Measurements from ENCODE around the gene PCDH11X. TPM values are rescaled to one million over a fixed set of nuclear protein-coding genes. Genes with fewer than 3 reads are reported as not detected.
A peak's percentile ranks its signal among the peaks of the same experiment; 100 is the strongest.
"Not testable (repeated sequence)": the region's sequence is repeated elsewhere in the genome, so short reads cannot be mapped to it uniquely, and the experiment has no call there.

PCDH11X gene, protein sequence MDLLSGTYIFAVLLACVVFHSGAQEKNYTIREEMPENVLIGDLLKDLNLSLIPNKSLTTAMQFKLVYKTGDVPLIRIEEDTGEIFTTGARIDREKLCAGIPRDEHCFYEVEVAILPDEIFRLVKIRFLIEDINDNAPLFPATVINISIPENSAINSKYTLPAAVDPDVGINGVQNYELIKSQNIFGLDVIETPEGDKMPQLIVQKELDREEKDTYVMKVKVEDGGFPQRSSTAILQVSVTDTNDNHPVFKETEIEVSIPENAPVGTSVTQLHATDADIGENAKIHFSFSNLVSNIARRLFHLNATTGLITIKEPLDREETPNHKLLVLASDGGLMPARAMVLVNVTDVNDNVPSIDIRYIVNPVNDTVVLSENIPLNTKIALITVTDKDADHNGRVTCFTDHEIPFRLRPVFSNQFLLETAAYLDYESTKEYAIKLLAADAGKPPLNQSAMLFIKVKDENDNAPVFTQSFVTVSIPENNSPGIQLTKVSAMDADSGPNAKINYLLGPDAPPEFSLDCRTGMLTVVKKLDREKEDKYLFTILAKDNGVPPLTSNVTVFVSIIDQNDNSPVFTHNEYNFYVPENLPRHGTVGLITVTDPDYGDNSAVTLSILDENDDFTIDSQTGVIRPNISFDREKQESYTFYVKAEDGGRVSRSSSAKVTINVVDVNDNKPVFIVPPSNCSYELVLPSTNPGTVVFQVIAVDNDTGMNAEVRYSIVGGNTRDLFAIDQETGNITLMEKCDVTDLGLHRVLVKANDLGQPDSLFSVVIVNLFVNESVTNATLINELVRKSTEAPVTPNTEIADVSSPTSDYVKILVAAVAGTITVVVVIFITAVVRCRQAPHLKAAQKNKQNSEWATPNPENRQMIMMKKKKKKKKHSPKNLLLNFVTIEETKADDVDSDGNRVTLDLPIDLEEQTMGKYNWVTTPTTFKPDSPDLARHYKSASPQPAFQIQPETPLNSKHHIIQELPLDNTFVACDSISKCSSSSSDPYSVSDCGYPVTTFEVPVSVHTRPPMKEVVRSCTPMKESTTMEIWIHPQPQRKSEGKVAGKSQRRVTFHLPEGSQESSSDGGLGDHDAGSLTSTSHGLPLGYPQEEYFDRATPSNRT (N-terminal part only)
- total RNA-seq (2014; rRNA removed; shearing (Covaris generic)), result 0.05 TPM in 1 of 2 replicates, not detected in the other

DNA sequence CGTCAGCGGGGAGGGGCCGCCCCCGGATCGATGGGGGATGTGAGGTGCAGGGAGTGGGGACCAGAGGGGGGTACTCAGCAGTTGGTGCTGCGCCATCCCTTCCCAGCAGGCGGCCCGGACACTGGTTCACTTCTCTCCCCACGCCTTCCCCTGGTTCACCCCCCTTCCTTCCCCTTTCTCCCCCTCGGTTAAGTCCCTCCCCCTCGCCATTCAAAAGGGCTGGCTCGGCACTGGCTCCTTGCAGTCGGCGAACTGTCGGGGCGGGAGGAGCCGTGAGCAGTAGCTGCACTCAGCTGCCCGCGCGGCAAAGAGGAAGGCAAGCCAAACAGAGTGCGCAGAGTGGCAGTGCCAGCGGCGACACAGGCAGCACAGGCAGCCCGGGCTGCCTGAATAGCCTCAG lies at the start of gene PCDH11X:
Gene PCDH11X, plus strand, starts transcription at position 241 of the 400 bp plus-strand sequence. CDS start 56,130 bp downstream, outside the sequence.
- peak; percentile 1 for DNase-seq (ENCODE audit: low read depth)

DNA sequence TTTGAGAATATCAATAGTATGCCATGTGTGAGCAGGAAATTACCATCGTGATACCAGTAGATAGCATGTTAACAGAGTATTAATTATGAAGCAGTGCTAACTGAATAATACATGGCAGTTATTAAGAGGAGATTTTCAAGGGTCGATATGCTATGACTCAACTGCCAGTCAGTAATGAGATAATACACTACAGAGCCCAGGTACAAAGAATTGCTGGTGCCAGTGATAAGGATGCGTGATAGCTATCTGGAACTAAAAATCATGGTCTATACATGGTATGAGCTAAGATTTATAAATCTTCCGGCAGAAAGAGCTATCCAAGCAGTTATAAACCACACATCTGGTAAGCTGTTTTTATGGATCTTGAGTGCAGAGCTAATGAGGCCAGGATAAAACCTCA lies 31.7 kb upstream of the PCDH11X start:
- DNase-seq (ENCODE audit: low read depth), result not testable (repeated sequence)

DNA sequence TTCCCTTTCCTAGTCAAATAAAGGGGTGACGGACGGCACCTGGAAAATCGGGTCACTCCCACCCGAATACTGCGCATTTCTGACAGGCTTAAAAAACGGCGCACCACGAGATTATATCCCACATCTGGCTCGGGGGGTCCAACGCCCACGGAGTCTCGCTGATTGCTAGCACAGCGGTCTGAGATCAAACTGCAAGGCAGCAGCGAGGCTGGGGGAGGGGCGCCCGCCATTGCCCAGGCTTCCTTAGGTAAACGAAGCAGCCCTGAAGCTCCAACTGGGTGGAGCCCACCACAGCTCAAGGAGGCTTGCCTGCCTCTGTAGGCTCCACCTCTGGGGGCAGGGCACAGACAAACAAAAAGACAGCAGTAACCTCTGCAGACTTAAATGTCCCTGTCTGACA lies 26.2 kb upstream of the PCDH11X start:
- DNase-seq (ENCODE audit: low read depth), result not testable (repeated sequence)

DNA sequence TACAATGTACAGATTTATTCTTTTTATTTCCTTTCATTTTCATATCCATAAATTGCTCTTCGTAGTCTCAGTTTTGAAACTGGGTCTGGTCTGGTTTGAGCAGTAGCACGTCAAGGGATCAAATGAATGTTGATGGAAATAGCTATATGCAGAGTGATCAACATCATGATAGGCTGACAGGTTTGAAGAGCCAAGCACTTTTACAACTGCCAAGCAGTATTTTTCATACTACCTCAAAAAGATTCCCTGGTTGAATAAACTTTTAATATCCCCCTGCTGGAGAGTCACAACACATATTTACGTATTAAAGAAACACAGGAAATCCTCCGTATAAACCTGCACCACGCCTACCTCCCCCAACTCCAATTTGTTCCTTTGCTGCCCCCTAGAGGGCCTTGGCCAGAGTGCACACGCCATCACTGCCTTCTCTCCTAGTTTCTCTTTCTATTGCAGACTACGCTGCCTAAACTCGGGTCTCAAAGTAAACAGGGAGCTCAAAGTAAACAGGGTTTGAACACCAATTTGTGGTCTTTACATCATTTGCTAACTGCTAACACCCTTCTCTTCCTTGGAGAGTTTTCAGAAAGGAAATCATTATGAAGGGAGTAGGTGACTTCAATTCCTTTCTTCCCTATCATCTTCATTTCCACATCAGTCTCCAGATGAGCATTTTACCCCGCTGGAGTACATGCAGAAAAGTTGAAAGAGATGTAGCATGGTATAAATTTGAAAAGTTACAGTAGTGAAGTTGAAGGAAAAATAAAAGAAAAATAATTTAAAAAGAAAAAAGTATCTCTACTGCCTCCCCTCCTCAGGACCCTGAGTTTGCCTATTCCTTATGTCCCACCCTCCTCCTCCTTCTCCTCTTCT lies 8.3 kb upstream of the PCDH11X start:
- not testable (repeated sequence) for DNase-seq (ENCODE audit: low read depth)

DNA sequence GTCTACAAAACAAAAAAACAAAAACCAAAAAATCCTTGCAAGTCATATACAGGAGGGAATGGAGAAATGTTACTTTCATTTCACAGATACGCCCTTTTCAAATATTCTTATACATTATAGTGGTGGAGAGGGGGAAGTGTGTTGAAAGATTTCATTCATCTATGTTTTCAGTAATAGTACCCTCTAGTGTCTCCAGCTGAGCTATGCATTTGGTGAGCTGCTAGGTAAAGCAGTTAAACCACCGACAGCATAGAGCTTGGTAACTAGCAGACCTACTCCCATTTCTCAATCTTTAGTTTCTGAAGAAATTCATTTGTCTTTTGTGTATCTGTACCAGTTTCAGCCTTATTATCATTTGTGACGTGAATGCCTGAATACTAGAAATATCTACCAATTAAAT lies 5.2 kb upstream of the PCDH11X start:
- not testable (repeated sequence) for DNase-seq (ENCODE audit: low read depth)

DNA sequence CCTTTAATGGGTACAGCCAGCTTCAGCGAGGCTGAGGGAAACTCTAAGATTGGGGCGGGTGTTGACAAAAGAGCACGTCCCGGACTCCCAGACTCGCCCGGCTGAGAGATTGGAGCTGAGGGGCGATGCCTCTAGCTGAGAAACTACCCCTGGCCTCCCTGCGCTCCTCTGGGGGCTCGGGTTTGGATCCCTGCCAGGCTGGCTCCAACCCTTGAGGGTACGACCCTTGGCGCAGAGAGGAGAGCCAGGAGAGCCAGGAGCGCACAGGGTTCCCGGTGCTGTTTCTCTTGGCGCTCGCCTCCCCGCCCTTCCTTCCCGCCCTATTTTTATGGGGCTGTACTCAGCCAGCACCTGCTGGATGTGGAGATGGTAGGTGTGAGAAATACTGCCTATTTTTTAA lies 833 bp downstream of the PCDH11X start:
- DNase-seq (ENCODE audit: low read depth), result not testable (repeated sequence)

DNA sequence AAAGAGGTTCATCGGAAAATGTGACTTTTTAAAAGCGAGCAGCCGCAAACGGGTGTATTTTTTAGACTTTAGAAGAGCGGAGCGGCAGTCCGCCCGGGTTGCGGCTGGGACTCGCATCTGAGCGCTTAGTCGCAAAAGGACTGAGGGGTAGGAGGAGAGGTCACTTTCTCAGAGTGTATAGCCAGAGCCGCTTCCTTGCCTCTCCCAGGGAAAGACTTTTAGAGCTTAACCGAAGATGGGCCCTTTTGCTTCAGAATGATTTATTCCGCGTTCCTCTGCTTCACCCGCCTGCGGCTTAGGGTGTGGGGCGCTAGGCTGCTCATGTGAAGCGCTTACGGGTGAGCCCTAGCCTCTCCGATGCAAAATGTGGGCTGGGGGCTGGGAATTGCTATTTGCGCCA lies 1.5 kb downstream of the PCDH11X start:
- not testable (repeated sequence) for DNase-seq (ENCODE audit: low read depth)

DNA sequence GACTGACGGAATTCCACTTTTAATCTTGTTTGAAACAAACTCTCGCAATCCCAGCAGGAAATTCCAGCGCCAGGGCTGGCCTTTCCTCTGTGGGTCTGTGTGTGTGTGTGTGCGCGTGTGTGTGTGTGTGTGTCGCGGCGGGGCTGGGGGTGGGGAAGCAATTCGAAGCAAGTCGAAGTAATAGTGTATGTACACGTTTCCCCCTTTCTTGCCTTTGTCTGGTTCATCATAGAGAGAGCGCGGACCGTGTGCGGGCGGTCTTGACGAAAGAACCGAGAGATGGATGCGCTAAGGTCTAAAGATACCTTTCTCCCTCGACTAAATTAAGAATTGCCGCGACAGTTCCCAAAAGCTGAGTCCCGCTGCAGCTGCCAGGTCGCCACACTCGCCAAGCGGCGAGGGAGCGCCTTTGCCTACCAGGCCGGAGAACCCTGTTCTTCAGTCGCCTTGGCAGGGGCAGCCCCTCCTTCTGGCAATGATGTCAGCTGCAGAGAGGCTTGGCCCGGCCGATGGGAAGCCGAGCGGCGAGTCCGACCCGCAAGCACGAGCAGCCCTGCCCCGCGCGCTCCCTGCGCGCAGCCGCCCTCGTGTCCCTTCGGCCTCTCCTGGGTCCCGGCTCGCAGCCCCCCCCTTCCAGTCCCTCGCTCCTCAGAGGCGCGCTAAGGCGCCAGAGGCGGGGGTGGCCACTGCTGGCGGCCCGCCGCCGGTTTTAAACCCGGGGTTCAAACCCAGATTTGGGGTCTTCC lies 2.6 kb downstream of the PCDH11X start:
- DNase-seq (ENCODE audit: low read depth), result not testable (repeated sequence)

DNA sequence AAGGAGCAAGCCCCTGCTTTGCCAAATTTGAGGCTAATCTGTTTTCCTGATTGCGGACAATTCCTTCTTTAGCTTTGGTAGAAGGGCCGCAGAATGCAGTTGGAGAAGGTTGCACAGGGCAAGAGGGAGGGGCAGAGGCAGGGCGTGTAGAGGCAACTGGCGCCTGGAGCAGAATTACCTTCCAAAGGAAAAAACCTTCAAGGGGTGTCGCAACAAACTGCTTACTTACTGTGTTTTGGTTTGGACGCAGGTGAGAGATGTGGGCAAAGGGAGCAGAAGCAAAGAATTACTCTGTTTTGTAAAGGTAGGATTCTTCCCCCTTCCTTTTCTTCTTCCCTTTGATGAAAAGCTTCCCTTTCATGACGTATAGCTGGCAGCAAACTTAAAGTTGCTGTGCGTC lies 3.6 kb downstream of the PCDH11X start:
- not testable (repeated sequence) for DNase-seq (ENCODE audit: low read depth)

DNA sequence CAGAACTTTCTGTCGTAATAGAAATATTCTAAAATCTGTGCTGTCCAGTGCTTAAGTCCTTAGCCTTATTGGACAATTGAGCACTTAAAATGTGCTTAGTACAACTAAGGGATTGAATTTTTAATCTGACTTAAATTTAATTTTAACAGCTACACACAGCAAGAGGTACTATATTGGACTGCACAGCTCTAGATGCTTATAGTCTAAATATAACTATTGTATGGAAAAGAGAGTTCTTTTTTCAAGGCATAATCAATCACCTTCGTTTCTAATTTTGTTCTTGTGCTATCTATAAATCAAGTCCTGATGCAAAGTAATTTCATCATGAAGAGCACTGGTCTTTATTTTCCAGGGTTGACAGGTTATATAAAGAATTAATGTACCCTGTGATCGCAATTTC lies 38.4 kb downstream of the PCDH11X start:
- not testable (repeated sequence) for DNase-seq (ENCODE audit: low read depth)

DNA sequence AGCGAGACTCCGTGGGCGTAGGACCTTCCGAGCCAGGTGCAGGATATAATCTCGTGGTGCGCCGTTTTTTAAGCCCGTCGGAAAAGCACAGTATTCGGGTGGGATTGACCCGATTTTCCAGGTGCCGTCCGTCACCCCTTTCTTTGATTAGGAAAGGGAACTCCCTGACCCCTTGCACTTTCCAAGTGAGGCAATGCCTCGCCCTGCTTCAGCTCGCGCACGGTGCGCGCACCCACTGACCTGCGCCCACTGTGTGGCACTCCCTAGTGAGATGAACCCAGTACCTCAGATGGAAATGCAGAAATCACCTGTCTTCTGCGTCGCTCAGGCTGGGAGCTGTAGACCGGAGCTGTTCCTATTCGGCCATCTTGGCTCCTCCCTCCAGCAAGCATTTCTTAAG lies 46.1 kb downstream of the PCDH11X start:
- DNase-seq (ENCODE audit: low read depth), result not testable (repeated sequence)
